ENCODE data around the gene ZC3H14. TPM values are rescaled to one million over a fixed set of nuclear protein-coding genes. Genes with fewer than 3 reads are reported as not detected.

The ZC3H14 gene
- total and polyA plus RNA-seq, 4 donors = 16.0 to 55.1 (median 41.3) TPM

GRCh38 chr14:88547386-88547780, 15.5 kb upstream of the ZC3H14 start:
- ATAC-seq (ENCODE audit: low FRiP score) (no peak), DNase-seq (no peak)
- intact Hi-C loops (cut with DNase I) = no loop called here
- Histone ChIP-seq H3K4me3 (ENCODE audit: low read length in 2 of 2) (no peak overlapping the region), H3K27me3 (ENCODE audit: control insufficient read depth in 1 of 2, insufficient read depth in 2 of 2, low read length in 1 of 2) (no peaks in the 10 kb centered on the region), H3K36me3 (ENCODE audit: control insufficient read depth in 1 of 2, insufficient read depth in 2 of 2, low read length in 1 of 2) (peaks cover 0 to 4% of the 10 kb centered on the region in 2 donors), H3K4me1 (ENCODE audit: control insufficient read depth in 1 of 2, insufficient read depth in 2 of 2, low read length in 2 of 2) (peaks cover 0 to 8% of the 10 kb centered on the region in 2 donors), H3K27ac (ENCODE audit: low read depth in 1 of 2, low read length in 2 of 2) (peak overlapping the region in 1 of 2 donors; percentile 14), H3K9me3 (ENCODE audit: control insufficient read depth, low read length) (no peaks in the 10 kb centered on the region)
- 72 to 73% methylated on average over 3 of the region's 3 CpGs for WGBS, 2 donors

- no peak for ATAC-seq (ENCODE audit: low FRiP score)
- H3K36me3 ChIP-seq (ENCODE audit: control insufficient read depth in 1 of 2, insufficient read depth in 2 of 2, low read length in 1 of 2) = peaks cover 0 to 4% of the 10 kb centered on the region in 2 donors
- intact Hi-C loops (cut with DNase I) = loop anchor here in 1 of 2 donors (5.0 kb wide), 1 partner anchor 282 kb away; no protein-coding TSS in a partner anchor
Observed at GRCh38 chr14:88550078-88550477, 12.8 kb upstream of the ZC3H14 start.

GRCh38 chr14:88551094-88551870, 11.6 kb upstream of the ZC3H14 start:
- 5 to 6% methylated on average over 50 of the region's 50 CpGs for WGBS, 2 donors
- DNase-seq = peak; percentile 84 to 92

More at GRCh38 chr14:88550078-88550477, 12.8 kb upstream of the ZC3H14 start:
- H3K27ac ChIP-seq (ENCODE audit: low read depth in 1 of 2, low read length in 2 of 2) = no peak overlapping the region
- peaks cover 0 to 4% of the 10 kb centered on the region in 2 donors for H3K4me1 ChIP-seq (ENCODE audit: control insufficient read depth in 1 of 2, insufficient read depth in 2 of 2, low read length in 2 of 2)
- no peaks in the 10 kb centered on the region for H3K27me3 ChIP-seq (ENCODE audit: control insufficient read depth in 1 of 2, insufficient read depth in 2 of 2, low read length in 1 of 2)
- no peaks in the 10 kb centered on the region for H3K9me3 ChIP-seq (ENCODE audit: control insufficient read depth, low read length)
- no peak overlapping the region for H3K4me3 ChIP-seq (ENCODE audit: low read length in 2 of 2)
- 95 to 96% methylated on average over 15 of the region's 15 CpGs for WGBS, 2 donors
- no peak for DNase-seq

GRCh38 chr14:88551980-88552431, 10.8 kb upstream of the ZC3H14 start:
- Histone ChIP-seq H3K4me3 (ENCODE audit: low read length in 2 of 2) (peak overlapping the region; percentile 5 to 55), H3K4me1 (ENCODE audit: control insufficient read depth in 1 of 2, insufficient read depth in 2 of 2, low read length in 2 of 2) (peaks cover 0 to 4% of the 10 kb centered on the region in 2 donors), H3K9me3 (ENCODE audit: control insufficient read depth, low read length) (no peaks in the 10 kb centered on the region), H3K27me3 (ENCODE audit: control insufficient read depth in 1 of 2, insufficient read depth in 2 of 2, low read length in 1 of 2) (no peaks in the 10 kb centered on the region), H3K36me3 (ENCODE audit: control insufficient read depth in 1 of 2, insufficient read depth in 2 of 2, low read length in 1 of 2) (peaks cover 0 to 4% of the 10 kb centered on the region in 2 donors), H3K27ac (ENCODE audit: low read depth in 1 of 2, low read length in 2 of 2) (peak overlapping the region; percentile 12 to 15)
- no peak for DNase-seq
- intact Hi-C loops (cut with DNase I) = loop anchor here (2.0 to 5.0 kb wide), 2 partner anchors 59 to 280 kb away; no protein-coding TSS in a partner anchor
- WGBS, 2 donors = 1% methylated on average over 23 of the region's 23 CpGs
- ATAC-seq (ENCODE audit: low FRiP score) = peak; percentile 45

More at GRCh38 chr14:88551094-88551870, 11.6 kb upstream of the ZC3H14 start:
- H3K27me3 ChIP-seq (ENCODE audit: control insufficient read depth in 1 of 2, insufficient read depth in 2 of 2, low read length in 1 of 2) = no peaks in the 10 kb centered on the region
- H3K9me3 ChIP-seq (ENCODE audit: control insufficient read depth, low read length) = no peaks in the 10 kb centered on the region
- peak overlapping the region; percentile 43 to 55 for H3K4me3 ChIP-seq (ENCODE audit: low read length in 2 of 2)
- peaks cover 0 to 4% of the 10 kb centered on the region in 2 donors for H3K4me1 ChIP-seq (ENCODE audit: control insufficient read depth in 1 of 2, insufficient read depth in 2 of 2, low read length in 2 of 2)
- H3K27ac ChIP-seq (ENCODE audit: low read depth in 1 of 2, low read length in 2 of 2) = no peak overlapping the region
- ATAC-seq (ENCODE audit: low FRiP score) = peak; percentile 92
- intact Hi-C loops (cut with DNase I) = loop anchor here in 1 of 2 donors (5.0 kb wide), 1 partner anchor 281 kb away; no protein-coding TSS in a partner anchor
- peaks cover 0 to 4% of the 10 kb centered on the region in 2 donors for H3K36me3 ChIP-seq (ENCODE audit: control insufficient read depth in 1 of 2, insufficient read depth in 2 of 2, low read length in 1 of 2)

GRCh38 chr14:88552876-88553275, 10.0 kb upstream of the ZC3H14 start:
- no peak overlapping the region for H3K4me3 ChIP-seq (ENCODE audit: low read length in 2 of 2)
- DNase-seq = no peak
- no peaks in the 10 kb centered on the region for H3K9me3 ChIP-seq (ENCODE audit: control insufficient read depth, low read length)
- peaks cover 0 to 4% of the 10 kb centered on the region in 2 donors for H3K36me3 ChIP-seq (ENCODE audit: control insufficient read depth in 1 of 2, insufficient read depth in 2 of 2, low read length in 1 of 2)
- no peak overlapping the region for H3K27ac ChIP-seq (ENCODE audit: low read depth in 1 of 2, low read length in 2 of 2)
- intact Hi-C loops (cut with DNase I) = loop anchor here (2.0 to 5.0 kb wide), 2 partner anchors 60 to 279 kb away; no protein-coding TSS in a partner anchor
- ATAC-seq (ENCODE audit: low FRiP score) = no peak
- whole genome bisulfite sequencing, 2 donors = 73% methylated on average over 2 of the region's 2 CpGs
- no peaks in the 10 kb centered on the region for H3K27me3 ChIP-seq (ENCODE audit: control insufficient read depth in 1 of 2, insufficient read depth in 2 of 2, low read length in 1 of 2)
- H3K4me1 ChIP-seq (ENCODE audit: control insufficient read depth in 1 of 2, insufficient read depth in 2 of 2, low read length in 2 of 2) = peaks cover 0 to 4% of the 10 kb centered on the region in 2 donors

- no peak for ATAC-seq (ENCODE audit: low FRiP score)
- peak overlapping the region; percentile 100 for H3K4me3 ChIP-seq (ENCODE audit: low read length in 2 of 2)
- H3K27me3 ChIP-seq (ENCODE audit: control insufficient read depth in 1 of 2, insufficient read depth in 2 of 2, low read length in 1 of 2) = no peaks in the 10 kb centered on the region
- H3K9me3 ChIP-seq (ENCODE audit: control insufficient read depth, low read length) = no peaks in the 10 kb centered on the region
- peak overlapping the region; percentile 90 to 99 for H3K27ac ChIP-seq (ENCODE audit: low read depth in 1 of 2, low read length in 2 of 2)
- H3K36me3 ChIP-seq (ENCODE audit: control insufficient read depth in 1 of 2, insufficient read depth in 2 of 2, low read length in 1 of 2) = no peaks in the 10 kb centered on the region
- no peak for DNase-seq
- H3K4me1 ChIP-seq (ENCODE audit: control insufficient read depth in 1 of 2, insufficient read depth in 2 of 2, low read length in 2 of 2) = peaks cover 0 to 4% of the 10 kb centered on the region in 2 donors
- WGBS, 2 donors = 1% methylated on average over 19 of the region's 19 CpGs
- intact Hi-C loops (cut with DNase I) = loop anchor here (2.0 to 5.0 kb wide), 2 partner anchors 61 to 278 kb away; no protein-coding TSS in a partner anchor
Observed at GRCh38 chr14:88553886-88554456, 8.9 kb upstream of the ZC3H14 start.

- ATAC-seq (ENCODE audit: low FRiP score) = peak; percentile 90
- H3K9me3 ChIP-seq (ENCODE audit: control insufficient read depth, low read length) = no peaks in the 10 kb centered on the region
- WGBS, 2 donors = 1% methylated on average over 63 to 103 of the region's 103 CpGs
- peak; percentile 77 to 94 for DNase-seq
- intact Hi-C loops (cut with DNase I) = loop anchor here in 1 of 2 donors (5.0 kb wide), 1 partner anchor 278 kb away; no protein-coding TSS in a partner anchor
- H3K4me3 ChIP-seq (ENCODE audit: low read length in 2 of 2) = peak within 1 kb of the TSS; percentile 100
- H3K27me3 ChIP-seq (ENCODE audit: control insufficient read depth in 1 of 2, insufficient read depth in 2 of 2, low read length in 1 of 2) = no peaks in the 10 kb centered on the region
- peaks cover 0 to 4% of the 10 kb centered on the region in 2 donors for H3K4me1 ChIP-seq (ENCODE audit: control insufficient read depth in 1 of 2, insufficient read depth in 2 of 2, low read length in 2 of 2)
- no peaks in the 10 kb centered on the region for H3K36me3 ChIP-seq (ENCODE audit: control insufficient read depth in 1 of 2, insufficient read depth in 2 of 2, low read length in 1 of 2)
- peak within 1 kb of the TSS; percentile 90 to 99 for H3K27ac ChIP-seq (ENCODE audit: low read depth in 1 of 2, low read length in 2 of 2)
Observed at GRCh38 chr14:88554457-88555286, 8.2 kb upstream of the ZC3H14 start, which contains the start of gene PTPN21. TSS of gene PTPN21 (minus strand) at chr14:88555007. CDS start at chr14:88550417, 4,590 bp downstream.

- Histone ChIP-seq H3K4me3 (ENCODE audit: low read length in 2 of 2) (no peak overlapping the region), H3K4me1 (ENCODE audit: control insufficient read depth in 1 of 2, insufficient read depth in 2 of 2, low read length in 2 of 2) (no peaks in the 10 kb centered on the region), H3K27ac (ENCODE audit: low read depth in 1 of 2, low read length in 2 of 2) (no peak overlapping the region), H3K36me3 (ENCODE audit: control insufficient read depth in 1 of 2, insufficient read depth in 2 of 2, low read length in 1 of 2) (no peaks in the 10 kb centered on the region), H3K9me3 (ENCODE audit: control insufficient read depth, low read length) (no peaks in the 10 kb centered on the region), H3K27me3 (ENCODE audit: control insufficient read depth in 1 of 2, insufficient read depth in 2 of 2, low read length in 1 of 2) (no peaks in the 10 kb centered on the region)
- no peak for ATAC-seq (ENCODE audit: low FRiP score)
- 55 to 65% methylated on average over 3 of the region's 3 CpGs for WGBS, 2 donors
- intact Hi-C loops (cut with DNase I) = no loop called here
- DNase-seq = no peak
Observed at GRCh38 chr14:88556581-88556980, 6.3 kb upstream of the ZC3H14 start.

Data from aorta (tissue), 5 donors.